ENCODE data around the gene PNPLA3. TPM values are rescaled to one million over a fixed set of nuclear protein-coding genes. Genes with fewer than 3 reads are reported as not detected.

The PNPLA3 gene
- total RNA-seq: 2.4 and 8.2 TPM in 2 replicates

GRCh38 chr22:43923631-43924464 lies at the start of gene PNPLA3:
PNPLA3 (plus strand) TSS chr22:43923805; CDS start chr22:43923912, 107 bp downstream.

GRCh38 chr22:43891360-43892182 lies 32.0 kb upstream of the PNPLA3 start, which contains the start of gene PNPLA5:
PNPLA5 (minus strand) TSS chr22:43892013; CDS start chr22:43891880, 133 bp downstream.

DNA sequence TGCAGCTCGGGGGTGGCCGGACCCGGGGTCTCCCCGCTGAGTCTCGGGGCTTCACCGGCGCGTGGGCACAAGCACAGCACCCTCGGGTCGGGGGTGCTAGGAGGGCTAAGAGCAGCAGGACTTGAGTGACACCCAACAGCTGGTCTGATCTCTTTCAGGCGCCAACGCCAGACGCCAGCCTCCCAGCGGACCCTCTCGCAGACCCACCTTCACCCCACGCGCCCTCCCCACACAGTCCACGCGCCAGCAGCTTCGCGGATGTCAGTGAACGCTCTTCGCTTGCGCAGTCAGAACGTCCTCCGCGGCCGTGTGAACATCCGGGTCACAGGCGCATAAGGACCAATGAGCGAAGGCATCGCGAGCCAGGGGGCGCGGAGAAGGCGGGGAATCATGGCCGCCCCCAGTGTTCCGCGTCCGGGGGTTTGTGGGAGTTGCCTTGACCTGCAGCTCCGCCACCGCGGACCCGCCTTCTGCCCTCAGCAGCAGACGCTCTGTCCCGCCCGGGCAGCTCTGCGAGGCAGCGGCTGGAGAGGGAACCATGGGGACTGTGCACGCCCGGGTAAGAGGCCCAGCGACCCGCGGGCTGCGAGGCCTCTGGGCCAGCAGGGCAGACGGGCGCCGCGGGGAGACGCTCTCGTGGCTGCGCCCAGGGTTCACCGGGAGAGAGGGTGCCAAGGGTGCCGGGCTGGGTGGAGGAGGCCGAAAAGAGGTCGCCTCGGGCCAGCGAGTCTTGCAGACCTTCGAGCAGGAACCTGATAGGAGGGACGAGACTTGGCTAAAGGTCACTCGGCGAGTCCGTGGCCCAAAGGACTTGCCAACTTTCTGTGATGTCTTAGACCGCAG lies 31.7 kb downstream of the PNPLA3 start, which contains the start of gene SAMM50:
Gene SAMM50 (plus strand): TSS at position 403 of the 843 bp plus-strand sequence. CDS start 136 bp downstream, at position 539.

Other genes with a start within 250 kb of the PNPLA3 start
- gene EFCAB6, start 111.5 kb upstream of the PNPLA3 start, total RNA-seq: 5.9 and 8.2 TPM in 2 replicates
- 0.43 and 1.4 TPM in 2 replicates for gene SULT4A1, start 61.3 kb upstream of the PNPLA3 start, total RNA-seq
- gene PNPLA5, start 31.8 kb upstream of the PNPLA3 start, total RNA-seq: 0.13 TPM in 1 of 2 replicates, not detected in the other
- gene SAMM50, start 31.6 kb downstream of the PNPLA3 start, total RNA-seq: 52.9 and 53.9 TPM in 2 replicates
- gene PARVB, start 100.5 kb downstream of the PNPLA3 start, total RNA-seq: 34.2 and 43.8 TPM in 2 replicates

Data from articular chondrocyte of knee joint (primary cell).